HFFc6 (cell line): ENCODE results near the gene ZFYVE19. TPM values are rescaled to one million over a fixed set of nuclear protein-coding genes. Genes with fewer than 3 reads are reported as not detected.

Source experiments
- DNase-seq: peaks from one replicate; pipeline ENCODE4 v3.0.0-alpha.2; 2018
- H3K27ac Mint-ChIP-seq: 2 replicates; pipeline ENCODE4 v1.8.0; 2020; ENCODE audit warnings: mild to moderate bottlenecking, mixed read lengths
- H3K27me3 Mint-ChIP-seq: 2 replicates; pipeline ENCODE4 v1.8.0; 2021; ENCODE audit warnings: mild to moderate bottlenecking, moderate library complexity, mixed read lengths; ENCODE audit not compliant: insufficient read depth
- H3K36me3 Mint-ChIP-seq: 2 replicates; pipeline ENCODE4 v1.8.0; 2021; ENCODE audit warnings: low read depth, mixed read lengths
- H3K4me1 Mint-ChIP-seq: 2 replicates; pipeline ENCODE4 v1.8.0; 2020; ENCODE audit warnings: low read depth, mixed read lengths
- H3K4me3 Mint-ChIP-seq: 2 replicates; pipeline ENCODE4 v1.8.0; 2020; ENCODE audit warnings: mild to moderate bottlenecking, moderate library complexity, mixed read lengths
- H3K9me3 Mint-ChIP-seq: 2 replicates; pipeline ENCODE4 v1.8.0; 2020; ENCODE audit warnings: mild to moderate bottlenecking, mixed read lengths
- total RNA-seq, 6 experiments: library from RNA; stranded (reverse); fragmentation: NEBNext Ultra II Directional; extraction: Animal tissue kit (Norgen Biotek cat#: 25700); gene quantifications; 2 replicates in 1 of 6; 3 replicates in 5 of 6; pipeline ENCODE4 v1.2.3, GENCODE V29; 2021
- TF ChIP-seq, protein P1 (sequence below): fragments of 200-600 bp; sonication (generic); IDR thresholded peaks from 2 replicates; pipeline ENCODE4 v1.5.0; 2021; ENCODE audit warnings: antibody characterized with exemption, mild to moderate bottlenecking

Gene ZFYVE19
- total RNA-seq, 6 experiments from 2014 or later = 10.7 to 13.5 (median 12.1) TPM

DNA sequence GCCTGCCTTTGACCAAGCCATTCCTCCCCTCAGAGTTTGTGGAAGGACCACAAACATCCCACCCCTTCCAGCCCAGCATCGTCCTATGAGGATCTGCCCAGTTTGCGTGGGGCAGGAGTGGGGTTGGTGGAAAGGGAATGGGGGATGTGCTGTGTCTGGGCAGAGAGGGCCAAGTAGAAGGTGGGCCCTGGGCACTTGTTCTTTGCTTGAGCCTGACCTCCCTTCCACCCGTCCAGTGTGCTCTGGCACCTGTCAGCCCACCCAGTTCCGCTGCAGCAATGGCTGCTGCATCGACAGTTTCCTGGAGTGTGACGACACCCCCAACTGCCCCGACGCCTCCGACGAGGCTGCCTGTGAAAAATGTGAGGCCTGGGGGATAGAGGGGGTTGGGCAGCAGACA is 47.3 kb downstream of the ZFYVE19 start:
- Mint-ChIP-seq H3K36me3 (no peaks in the 10 kb centered on the region), H3K27ac (no peak overlapping the region), H3K9me3 (no peaks in the 10 kb centered on the region), H3K4me3 (no peak overlapping the region), H3K27me3 (peaks cover 25% of the 10 kb centered on the region), H3K4me1 (peaks cover 17% of the 10 kb centered on the region)
- TF ChIP-seq, protein P1, sequence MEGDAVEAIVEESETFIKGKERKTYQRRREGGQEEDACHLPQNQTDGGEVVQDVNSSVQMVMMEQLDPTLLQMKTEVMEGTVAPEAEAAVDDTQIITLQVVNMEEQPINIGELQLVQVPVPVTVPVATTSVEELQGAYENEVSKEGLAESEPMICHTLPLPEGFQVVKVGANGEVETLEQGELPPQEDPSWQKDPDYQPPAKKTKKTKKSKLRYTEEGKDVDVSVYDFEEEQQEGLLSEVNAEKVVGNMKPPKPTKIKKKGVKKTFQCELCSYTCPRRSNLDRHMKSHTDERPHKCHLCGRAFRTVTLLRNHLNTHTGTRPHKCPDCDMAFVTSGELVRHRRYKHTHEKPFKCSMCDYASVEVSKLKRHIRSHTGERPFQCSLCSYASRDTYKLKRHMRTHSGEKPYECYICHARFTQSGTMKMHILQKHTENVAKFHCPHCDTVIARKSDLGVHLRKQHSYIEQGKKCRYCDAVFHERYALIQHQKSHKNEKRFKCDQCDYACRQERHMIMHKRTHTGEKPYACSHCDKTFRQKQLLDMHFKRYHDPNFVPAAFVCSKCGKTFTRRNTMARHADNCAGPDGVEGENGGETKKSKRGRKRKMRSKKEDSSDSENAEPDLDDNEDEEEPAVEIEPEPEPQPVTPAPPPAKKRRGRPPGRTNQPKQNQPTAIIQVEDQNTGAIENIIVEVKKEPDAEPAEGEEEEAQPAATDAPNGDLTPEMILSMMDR = no peak
- DNase-seq = no peak

DNA sequence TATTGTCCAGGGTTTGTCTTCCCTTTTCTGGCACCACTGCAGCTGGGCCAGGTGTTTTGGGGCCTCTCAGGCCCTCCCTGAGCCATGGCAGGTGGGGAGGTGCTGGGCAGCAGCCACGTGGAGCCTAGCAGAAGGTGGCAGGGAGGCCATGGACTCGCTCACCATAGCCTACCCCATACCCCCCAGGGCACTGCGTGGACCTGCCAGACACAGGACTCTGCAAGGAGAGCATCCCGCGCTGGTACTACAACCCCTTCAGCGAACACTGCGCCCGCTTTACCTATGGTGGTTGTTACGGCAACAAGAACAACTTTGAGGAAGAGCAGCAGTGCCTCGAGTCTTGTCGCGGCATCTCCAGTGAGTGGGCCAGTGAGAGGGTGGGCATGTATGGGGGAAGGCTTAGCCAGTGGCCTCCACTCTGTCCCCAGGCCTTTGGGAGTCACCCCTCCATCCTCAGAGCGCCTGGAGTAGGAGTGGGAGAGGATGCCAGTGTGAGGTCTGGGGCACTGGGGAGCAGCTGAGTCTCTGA is 48.9 kb downstream of the ZFYVE19 start:
- peaks cover 24% of the 10 kb centered on the region for H3K27me3 Mint-ChIP-seq
- H3K36me3 Mint-ChIP-seq = no peaks in the 10 kb centered on the region
- TF ChIP-seq, protein P1 = no peak
- DNase-seq = no peak
- no peak overlapping the region for H3K27ac Mint-ChIP-seq
- no peak overlapping the region for H3K4me3 Mint-ChIP-seq
- no peaks in the 10 kb centered on the region for H3K9me3 Mint-ChIP-seq
- H3K4me1 Mint-ChIP-seq = peaks cover 18% of the 10 kb centered on the region

DNA sequence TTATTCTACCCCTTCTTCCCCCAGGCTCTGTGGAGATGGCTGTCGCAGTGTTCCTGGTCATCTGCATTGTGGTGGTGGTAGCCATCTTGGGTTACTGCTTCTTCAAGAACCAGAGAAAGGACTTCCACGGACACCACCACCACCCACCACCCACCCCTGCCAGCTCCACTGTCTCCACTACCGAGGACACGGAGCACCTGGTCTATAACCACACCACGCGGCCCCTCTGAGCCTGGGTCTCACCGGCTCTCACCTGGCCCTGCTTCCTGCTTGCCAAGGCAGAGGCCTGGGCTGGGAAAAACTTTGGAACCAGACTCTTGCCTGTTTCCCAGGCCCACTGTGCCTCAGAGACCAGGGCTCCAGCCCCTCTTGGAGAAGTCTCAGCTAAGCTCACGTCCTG is 49.9 kb downstream of the ZFYVE19 start:
- no peaks in the 10 kb centered on the region for H3K36me3 Mint-ChIP-seq
- H3K9me3 Mint-ChIP-seq = no peaks in the 10 kb centered on the region
- peaks cover 24% of the 10 kb centered on the region for H3K27me3 Mint-ChIP-seq
- no peak overlapping the region for H3K4me3 Mint-ChIP-seq
- H3K4me1 Mint-ChIP-seq = peaks cover 18% of the 10 kb centered on the region
- H3K27ac Mint-ChIP-seq = no peak overlapping the region
- DNase-seq = no peak
- TF ChIP-seq, protein P1 = no peak

DNA sequence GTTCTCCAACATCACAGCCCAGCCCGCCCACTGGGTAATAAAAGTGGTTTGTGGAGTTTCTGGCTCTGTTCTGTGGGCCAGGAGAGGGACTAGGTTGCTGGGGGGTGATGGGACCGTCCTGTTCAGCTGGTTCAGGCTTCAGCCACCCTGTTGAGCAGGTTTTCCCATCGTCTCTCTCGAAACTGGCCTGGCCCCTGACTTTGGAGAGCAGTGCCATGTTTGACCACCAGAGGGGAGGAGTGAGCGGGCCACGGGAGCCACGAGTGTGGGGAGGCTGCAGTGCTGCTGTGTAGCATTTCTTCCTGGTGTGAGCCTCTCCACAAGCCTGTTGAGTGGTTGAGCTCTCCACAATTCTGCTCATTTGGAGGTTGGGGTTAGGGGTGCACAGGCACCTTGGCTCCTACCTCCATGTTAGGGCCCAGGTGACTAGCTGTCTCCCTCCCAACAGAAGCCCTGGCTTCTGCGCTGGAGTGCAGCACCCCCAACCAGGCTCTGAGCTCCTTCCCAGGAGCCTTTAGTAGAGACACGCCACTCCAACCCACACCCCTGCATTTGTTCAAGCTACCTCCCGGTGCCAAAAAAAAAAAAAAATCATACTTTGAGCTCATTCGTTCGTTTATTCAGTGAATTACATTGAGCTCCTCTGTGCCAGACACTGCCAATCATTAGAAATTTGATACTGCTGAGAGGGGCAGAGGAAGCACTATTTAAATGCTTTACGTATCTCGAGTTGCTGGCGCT is 50.9 kb downstream of the ZFYVE19 start:
- H3K9me3 Mint-ChIP-seq = no peaks in the 10 kb centered on the region
- H3K36me3 Mint-ChIP-seq = no peaks in the 10 kb centered on the region
- no peak overlapping the region for H3K27ac Mint-ChIP-seq
- peaks cover 18% of the 10 kb centered on the region for H3K4me1 Mint-ChIP-seq
- TF ChIP-seq, protein P1 = peak; percentile 95
- peaks cover 22% of the 10 kb centered on the region for H3K27me3 Mint-ChIP-seq
- DNase-seq = peak; percentile 50
- peak overlapping the region; percentile 37; the same call in 1 of the 2 replicates for H3K4me3 Mint-ChIP-seq

DNA sequence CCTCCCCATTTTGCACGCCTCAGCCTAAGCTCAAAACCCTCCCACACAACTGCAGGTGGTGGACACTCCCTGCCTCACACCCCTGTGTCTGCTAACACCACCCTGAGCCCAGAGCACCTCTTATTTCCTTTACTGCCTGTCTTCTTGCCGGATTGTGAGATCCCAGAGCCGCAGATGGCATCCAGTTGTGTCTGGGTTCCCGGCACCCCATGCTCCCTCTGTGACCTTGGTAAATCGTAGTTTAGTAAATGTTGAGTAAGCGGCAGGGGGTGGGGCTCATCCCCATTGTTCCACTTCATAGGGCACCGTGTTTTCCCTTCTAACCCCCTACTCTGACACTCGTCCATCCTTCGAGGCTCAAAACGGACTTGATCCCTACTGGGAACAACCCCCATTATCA is 51.8 kb downstream of the ZFYVE19 start:
- Mint-ChIP-seq H3K9me3 (no peaks in the 10 kb centered on the region), H3K27me3 (peaks cover 25% of the 10 kb centered on the region), H3K4me3 (no peak overlapping the region), H3K36me3 (no peaks in the 10 kb centered on the region), H3K27ac (no peak overlapping the region), H3K4me1 (peaks cover 18% of the 10 kb centered on the region)
- TF ChIP-seq, protein P1 = no peak
- DNase-seq = no peak
